CD4-positive, alpha-beta T cell treated with Interferon alpha-2 for 1 hour (primary cell): ENCODE results near the gene TLR6.
A peak's percentile ranks its signal among the peaks of the same experiment; 100 is the strongest.
"Not testable (repeated sequence)": the region's sequence is repeated elsewhere in the genome, so short reads cannot be mapped to it uniquely, and the experiment has no call there.

Source experiments
- DNase-seq, 2 donors: peaks; one replicate each; pipeline ENCODE4 v3.0.0-alpha.2; 2020 to 2022

Gene TLR6

DNA sequence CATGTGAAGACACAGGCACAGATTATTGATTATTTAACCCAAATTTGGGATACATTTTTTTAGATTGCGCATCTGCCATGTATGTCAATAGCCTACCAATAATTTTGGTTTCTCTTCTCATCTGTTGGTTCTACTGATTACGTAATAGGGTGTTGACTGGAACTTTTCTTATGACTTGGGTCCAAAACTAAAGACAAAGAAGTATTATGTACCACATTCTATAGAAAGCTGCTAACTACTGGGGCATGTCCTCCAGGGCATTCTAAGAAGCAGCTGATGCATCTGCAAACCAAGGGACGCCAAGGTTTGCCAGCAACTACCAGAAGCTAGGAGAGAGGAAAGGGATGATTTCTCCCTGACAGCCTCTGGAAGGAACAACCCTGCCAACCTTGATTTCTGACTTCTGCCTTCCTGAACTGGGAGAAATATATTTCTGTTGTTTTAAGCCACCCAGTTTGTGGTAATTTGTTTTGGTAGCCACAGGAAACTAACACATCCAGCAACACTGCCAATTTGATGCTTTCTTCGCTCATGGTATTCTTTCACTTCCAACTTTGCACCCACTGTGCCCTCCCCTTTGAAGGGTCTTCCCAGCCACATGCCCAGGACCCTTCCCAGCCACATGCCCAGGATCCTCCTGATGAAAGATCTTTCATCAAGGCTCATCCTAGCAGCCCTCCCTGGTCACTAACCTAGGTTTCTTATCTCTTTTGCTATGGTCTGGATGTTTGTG, 36.1 kb downstream of the TLR6 start:
- no peak for DNase-seq

DNA sequence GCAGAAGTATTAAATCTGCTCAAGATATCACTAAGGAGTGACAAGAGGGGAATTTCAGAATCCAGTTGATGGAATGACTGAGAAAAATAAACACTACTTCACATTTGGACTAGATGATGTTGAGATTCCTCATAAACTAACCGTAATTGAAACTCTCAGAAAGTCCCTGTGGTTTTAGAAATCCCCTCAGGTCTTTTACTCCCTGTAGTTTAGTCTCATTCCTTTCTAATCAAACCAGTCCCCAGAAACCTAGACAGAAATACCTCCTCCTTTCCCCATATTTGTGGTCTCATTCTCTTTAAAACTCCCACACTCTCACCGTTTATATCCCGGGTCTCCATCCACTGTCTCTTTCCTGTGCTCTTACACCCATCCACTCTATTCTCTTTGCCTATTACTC, 37.0 kb downstream of the TLR6 start:
- no peak for DNase-seq

DNA sequence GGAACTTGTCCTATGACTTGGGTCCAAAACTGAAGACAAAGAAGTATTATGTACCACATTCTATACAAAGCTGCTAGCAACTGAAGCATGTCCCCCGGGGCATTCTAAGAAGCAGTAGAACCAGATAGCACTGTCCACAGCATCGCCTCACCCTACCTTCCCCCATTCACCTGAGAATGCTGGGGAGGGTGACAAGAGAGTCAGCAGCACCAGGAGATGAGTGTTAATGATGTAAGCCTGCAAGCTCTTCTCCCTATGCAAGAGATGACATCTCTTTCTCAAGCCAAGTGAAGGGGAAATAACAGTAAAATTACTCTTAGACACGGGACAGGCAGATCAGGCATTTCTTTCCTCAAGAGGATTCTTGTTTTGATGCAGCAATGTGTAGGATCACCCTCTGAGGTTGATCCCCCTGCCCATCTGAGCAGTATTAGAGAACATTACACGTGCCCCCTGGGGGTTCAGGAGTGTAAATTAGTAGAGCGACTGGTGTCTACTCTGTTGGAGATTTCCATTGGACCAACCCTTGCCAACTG, 38.1 kb downstream of the TLR6 start:
- DNase-seq: no peak

DNA sequence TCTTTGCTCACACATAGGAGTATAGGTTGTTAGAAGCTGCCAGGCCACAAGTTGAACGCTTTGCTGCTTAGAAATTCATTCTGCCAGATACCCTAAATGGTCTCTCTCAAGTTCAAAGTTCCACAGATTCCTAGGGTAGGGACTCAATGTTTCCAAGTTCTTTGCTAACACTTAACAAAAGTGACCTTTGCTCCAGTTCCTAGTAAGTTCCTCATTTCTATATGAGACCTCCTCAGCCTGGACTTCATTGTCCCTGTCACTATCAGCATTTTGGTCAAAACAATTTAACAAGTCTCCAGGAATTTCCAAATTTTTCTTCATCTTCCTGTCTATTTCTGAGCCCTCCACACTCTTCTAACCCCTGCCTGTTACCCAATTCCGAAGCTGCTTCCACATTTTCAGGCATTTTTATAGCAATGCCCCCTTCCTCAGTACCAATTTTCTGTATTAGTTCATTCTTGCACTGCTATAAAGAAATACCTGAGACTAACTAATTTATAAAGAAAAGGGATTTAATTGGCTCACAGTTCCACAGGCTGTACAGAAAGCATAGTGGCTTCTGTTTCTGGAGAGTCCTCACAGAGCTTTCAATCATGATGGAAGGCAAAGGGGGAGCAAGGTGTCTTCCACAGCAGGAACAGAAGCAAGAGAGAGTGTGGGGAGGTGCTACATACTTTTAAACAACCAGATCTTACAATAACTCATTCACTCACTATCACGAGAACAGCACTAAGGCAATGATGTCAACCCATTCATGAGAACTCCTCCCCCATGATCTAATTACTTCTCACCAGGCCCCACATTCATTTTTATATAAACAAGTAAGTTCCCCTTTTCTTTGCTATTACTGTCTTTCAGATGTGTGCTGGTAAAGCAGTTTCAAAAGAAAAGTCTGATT, 40.5 kb downstream of the TLR6 start:
- DNase-seq: peak in 1 of 2 donors; percentile 30

DNA sequence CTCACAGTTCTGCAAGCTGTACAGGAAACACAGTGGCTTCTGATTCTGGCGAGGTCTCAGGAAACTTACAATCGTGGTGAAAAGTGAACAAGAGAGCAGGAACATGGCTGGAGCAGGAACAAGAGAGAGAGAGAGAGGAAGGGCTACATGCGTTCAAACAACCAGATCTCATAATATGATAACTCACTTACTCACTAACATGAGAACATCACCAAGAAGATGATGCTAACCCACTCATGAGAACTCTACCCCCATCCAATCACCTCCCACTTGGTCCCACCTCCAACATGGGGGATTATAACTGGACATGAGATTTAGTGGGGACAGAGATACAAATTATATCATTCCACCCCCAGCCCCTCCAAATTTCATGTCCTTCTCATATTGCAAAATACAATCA, 42.2 kb downstream of the TLR6 start:
- DNase-seq: no peak

DNA sequence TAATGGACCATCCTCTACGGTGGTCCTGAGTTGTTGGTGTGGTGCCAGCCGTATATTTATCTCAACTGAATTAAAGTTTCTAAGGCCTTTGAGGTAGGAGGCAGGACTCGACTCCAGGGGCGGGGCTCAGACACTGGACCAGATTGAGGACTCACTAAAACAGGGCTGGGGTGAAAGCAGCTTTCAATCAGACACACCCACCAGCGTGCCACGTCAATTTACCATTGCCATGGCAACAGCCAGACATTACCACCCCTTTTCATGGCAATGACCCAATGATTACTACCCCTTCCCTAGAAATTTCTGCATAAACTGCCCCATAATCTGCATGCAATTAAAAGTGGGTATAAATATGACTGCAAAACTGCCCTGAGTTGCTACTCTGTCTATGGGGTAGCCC, 45.3 kb downstream of the TLR6 start:
- no peak for DNase-seq

DNA sequence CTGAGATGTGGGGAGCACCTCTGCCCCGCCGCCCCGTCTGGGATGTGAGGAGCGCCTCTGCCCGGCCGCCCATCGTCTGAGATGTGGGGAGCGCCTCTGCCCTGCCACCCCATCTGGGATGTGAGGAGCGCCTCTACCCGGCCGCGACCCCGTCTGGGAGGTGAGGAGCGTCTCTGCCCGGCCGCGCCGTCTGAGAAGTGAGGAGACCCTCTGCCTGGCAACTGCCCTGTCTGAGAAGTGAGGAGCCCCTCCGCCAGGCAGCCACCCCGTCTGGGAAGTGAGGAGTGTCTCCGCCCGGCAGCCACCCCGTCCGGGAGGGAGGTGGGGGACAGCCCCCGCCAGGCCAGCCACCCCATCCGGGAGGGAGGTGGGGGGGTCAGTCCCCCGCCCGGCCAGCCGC, 49.2 kb downstream of the TLR6 start:
- DNase-seq: not testable (repeated sequence)

DNA sequence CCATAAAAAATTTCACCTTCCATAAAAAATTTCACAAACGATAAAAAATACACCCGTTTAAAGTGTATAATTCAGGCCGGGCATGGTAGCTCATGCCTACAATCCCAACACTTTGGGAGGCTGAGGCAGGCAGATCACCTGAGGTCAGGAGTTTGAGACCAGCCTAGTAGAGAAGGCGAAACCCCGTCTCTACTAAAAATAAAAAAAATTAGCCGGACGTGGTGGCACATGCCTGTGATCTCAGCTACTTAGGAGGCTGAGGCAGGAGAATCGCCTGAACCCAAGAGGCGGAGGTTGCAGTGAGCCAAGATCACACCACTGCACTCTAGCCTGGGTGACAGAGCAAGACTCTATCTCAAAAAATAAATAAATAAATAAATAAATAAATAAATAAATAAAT, 50.4 kb downstream of the TLR6 start:
- DNase-seq: not testable (repeated sequence)

DNA sequence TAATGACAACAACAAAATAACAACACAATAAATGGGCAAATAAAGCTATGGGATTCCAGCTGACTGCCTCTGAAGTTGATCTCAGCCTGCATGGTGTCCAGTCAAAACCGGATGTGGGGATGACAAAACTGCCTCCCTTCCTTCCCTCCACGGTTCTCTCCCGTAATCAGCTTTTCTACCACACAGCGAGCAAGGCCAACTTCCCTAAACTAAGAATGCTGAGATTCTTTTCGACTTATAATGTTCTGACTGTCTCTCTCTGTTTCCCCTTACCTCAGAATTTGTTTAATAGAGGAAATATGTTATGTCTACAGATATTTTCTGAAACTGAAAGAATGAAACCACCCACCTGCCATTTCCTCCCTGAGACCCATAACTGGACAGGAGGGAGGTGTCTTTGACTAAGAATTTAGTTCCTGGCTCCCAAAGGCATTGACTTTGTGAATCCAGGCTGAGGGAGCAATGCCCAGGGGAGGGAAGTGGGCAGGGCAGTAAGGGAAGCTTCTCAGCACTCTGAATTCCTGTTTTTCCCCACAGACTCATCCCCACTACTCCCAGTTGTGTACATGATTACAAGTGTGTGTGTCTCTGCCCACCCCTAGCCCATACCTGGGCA, 51.0 kb downstream of the TLR6 start:
- peak; percentile 38 to 55 for DNase-seq

DNA sequence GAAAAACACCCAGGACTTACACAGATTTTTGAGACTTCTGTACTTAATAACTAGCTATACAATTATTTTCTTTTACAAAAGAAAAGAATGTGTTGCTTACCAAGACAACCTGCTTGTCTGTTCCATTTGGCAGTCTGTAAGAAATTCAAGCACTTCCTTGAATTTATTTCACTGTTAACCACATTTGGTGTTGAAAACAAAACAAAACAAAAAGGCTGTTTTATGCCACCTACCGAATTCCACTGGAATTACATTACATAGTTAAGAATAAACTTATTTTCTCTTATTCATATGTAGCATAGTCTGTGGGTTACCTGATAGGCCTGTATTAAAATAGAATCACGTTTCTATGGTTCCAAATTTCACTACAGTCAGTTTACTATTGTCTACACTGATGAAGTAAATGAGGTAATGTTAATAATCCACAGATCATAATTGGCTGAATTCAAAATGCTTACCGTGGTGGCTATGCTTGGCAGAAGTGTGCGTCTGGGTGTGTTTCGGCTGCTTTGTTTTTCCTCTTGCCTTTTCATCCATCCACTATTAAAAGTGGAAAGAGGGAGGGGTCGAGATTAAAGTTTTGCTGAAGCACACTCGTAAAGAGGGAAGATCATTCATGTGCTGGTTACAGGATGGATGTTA, 51.8 kb downstream of the TLR6 start, which contains the start of gene TLR1:
TLR1 (minus strand) TSS at position 138 of the 642 bp plus-strand sequence. CDS start 5,960 bp downstream, outside the sequence.
- DNase-seq: peak; percentile 32 to 82

DNA sequence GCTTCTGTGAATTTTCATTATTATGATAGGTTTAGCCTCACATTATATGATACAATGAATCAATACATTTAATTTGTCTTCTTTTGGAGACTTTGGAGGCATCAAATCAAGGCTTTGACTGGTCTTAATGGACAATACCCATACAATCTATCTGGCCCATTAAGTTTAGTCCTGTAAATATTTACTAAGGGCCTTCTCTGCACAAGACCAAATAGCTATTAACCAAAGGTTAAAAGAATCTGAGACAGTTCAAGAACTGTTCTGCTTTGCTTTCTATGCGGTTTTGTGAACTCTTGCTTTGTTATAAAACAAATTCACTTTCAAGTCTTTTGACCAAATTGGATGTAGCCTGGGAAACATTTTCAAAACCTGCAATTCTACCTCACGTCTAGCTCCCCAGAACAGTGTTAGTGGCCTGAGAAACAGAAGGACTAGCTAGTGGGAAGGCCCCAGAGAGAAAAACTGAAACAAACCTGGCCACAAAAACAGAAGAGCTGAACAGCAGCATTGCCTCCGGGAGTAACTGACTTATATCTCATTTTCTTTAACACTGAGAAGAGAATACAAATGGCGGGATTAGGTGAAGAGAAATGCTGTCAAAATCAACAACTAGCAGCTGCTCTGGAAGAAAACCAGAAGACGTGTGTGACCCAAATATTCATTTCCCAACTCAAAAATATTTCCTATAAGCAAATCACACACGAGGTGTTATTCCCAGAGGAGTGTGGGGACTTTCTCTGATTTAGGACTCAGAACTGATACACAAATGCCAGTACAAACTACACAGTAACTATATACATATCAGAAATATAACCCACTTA, 52.6 kb downstream of the TLR6 start:
- DNase-seq: peak; percentile 23 to 24

DNA sequence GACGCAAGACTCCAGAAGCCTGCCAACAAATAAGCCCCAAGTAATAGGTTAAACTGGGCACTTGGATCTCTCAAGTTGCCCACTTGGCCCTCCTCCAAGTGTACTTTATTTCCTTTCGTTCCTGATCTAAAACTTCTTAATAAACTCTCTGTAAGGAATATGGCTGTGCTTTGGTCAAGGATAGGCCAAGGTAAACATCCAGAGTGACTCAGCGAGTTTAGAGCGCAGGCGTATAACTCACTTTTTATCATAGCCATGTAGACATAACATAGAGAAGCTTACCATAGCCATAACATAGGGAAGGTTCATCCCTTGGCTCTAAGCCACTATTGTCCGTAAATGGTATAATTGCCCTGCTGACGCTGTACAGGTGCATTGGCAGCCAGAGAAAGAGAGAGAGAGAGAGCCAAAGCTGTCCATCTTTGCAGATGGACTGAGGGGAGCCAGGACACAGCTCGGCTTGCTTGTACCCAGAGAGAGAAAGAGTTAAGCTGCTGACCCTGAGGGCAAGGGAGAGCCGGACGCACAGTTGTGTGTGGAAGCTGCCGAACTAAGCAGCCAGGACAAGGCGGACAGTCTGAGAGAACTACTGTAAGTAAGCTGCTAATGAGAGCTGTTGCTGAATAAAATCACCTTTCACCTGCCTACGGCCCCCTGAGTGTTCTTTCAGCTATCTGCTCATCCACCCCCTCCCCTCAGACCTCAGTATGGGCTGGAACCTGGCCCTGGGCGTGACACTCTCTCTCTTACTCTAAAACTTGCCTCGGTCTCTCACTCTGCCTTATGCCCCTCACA, 53.9 kb downstream of the TLR6 start:
- no peak for DNase-seq

DNA sequence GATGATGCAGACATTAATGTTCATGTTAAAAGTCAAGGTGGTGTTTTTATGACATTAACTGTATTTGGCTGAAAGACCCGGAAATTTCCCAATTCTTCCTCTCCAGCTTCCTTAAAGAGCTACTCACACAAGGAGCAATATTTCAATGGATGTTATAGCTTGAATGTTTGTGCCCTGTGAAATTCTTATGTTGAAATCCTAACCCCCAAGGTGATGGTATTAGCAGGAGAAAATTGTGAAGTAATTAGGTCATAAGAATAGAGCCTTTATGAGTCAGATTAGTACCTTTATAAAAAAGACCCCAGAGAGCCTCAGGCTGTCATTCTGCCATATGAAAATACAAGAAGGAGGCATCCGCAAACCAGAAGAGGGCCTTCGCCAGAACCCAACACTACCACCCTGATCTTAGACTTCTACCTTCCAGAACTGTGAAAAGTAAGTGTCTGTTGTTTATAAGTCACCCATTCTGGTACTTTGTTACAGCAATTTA, 55.6 kb downstream of the TLR6 start:
- DNase-seq: no peak

DNA sequence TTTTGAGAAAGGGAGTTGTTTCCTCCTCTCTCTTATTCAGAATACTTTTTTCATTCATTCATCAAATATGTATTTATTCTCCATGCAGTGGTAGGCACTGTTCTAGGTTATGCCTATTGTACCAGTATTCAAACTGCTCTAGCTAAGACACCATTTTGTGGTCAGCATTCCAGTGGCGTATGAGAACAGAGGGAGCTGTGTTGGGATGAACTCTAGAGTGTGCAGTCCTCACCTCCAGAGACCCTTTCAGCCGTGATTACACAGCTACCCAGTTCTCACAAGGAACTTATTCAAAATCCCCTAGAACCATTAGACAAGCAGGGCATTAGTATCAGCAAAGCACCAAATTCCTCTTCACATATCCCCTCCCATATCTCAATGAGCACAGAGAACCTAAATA, 56.3 kb downstream of the TLR6 start:
- no peak for DNase-seq

DNA sequence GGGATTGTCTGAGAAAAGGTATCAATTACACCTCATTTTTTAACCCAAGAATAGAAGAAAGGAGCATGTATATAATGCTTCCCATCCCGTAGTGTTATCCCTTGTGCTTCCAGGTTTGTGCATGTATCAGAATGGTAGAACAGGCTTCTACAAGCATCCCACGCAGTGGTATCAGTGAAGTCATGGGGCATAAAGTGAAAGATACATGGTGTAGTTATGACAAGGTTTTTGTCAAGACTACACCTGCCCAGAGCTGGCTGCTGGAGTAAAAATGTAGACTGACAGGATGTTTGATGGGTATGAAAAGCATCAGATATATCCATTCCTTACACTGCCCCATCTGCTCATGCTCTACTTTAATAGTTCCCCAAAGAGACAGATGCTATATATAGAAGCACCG, 61.5 kb downstream of the TLR6 start:
- DNase-seq: no peak

DNA sequence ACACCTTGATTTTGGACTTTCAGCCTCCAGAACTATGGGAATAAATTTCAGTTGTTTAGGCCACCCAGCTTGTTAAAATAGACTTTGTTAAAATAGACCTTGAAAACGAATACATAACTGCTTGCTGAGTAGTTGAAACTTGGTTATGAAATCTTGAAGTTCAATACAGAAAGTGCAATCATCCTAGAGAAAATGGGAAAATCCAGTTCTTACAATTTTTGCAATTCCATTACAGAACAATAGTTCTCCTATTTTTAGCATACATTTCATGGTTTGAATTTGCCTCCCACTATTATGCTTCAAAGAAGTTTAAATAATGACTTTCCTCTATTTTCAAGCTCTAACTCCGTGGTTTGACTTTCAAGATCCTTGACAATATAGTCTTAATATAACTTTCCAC, 62.6 kb downstream of the TLR6 start:
- no peak for DNase-seq

DNA sequence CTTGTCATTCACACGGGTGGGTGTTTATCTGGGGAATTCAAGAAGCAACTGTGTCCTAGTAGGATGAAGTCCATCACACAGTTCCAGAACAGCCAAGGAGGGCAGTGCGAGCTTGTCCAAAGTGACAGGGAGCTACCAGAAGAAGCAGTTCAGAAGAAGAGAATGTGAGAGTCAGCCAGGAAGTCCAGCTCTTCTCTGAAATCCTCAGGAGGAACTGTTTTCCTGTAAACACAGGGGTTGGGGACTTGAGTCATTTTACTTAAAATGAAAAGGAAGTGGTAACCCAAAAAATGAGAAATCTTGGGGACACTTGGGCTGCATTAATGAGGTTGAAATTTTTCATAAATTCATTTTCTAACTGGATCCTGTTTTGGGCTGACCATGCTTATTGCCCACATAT, 65.6 kb downstream of the TLR6 start:
- peak in 1 of 2 donors; percentile 39 for DNase-seq

DNA sequence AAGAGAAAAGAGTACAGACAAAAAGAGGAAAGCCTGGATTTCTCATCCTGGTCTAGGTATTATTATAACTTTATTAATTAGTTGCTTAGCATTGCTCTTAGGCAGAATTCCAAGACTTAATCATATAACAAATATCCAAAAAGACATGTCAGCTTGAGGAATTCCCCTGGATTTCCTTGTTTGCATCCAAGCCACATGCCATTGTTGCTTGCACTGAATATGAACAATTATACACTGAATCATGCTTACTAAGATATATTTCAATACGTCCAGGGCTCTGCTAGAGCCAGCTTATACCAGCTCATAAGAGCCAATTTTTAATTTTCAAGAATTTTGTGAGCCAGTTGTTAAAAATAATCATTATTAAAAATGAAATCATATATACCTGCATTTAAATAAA, 68.3 kb downstream of the TLR6 start:
- DNase-seq: no peak

DNA sequence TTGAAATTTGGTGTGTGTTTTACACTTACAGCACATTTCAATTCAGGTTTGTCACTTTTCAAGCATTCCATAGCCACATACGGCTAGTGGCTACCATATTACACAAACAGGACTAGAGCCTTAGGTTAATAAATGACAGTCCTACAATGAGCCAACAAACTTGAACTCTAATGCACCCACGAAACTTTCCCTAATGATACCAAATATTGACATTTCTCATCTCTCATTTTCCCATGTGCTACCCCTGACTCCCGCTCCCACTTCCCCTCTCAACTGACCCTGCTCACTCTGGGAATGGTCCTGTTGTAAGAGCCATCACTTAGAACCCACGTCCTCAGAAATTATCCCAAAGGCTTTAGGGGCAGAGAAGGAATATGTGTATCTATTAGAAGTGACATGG, 68.9 kb downstream of the TLR6 start:
- DNase-seq: no peak

DNA sequence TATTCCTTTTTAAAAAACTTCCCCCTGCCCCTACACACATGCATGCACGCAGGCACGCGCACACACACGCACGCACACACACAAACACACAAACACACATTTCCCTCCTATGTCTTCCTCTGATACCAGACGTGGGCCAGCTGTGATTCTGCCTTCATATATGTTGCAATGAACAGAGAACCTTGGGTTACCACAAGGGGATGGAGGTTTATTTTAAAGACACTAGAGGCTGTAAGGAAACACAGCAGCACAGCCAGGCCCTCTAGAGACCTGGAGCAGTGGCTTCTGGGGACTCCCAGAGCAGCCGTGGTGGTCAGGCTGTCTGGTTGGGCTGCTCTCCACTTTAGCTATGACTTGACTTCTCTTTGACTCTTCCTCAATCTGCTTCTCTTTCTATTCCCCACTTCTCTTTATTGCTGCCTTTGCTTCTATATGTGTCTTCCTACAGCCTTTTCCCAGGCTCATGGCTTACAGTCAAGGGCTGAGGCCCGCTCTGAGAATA, 70.7 kb downstream of the TLR6 start:
- peak in 1 of 2 donors; percentile 40 for DNase-seq
